IgD-negative memory B cell (primary cell): ENCODE measurements around the gene FBXO28. TPM values are rescaled to one million over a fixed set of nuclear protein-coding genes. Genes with fewer than 3 reads are reported as not detected.
"Not testable (repeated sequence)": the region's sequence is repeated elsewhere in the genome, so short reads cannot be mapped to it uniquely, and the experiment has no call there.

ENCODE experiments used
- H3K27ac Mint-ChIP-seq, 3 donors: one replicate each; pipeline ENCODE4 v1.8.0; 2020 to 2022; ENCODE audit warnings: mild to moderate bottlenecking in 3 of 3, mixed read lengths in 3 of 3, moderate library complexity in 1 of 3
- H3K27me3 Mint-ChIP-seq: one replicate; pipeline ENCODE4 v1.8.0; 2021; ENCODE audit warnings: mixed read lengths
- H3K36me3 Mint-ChIP-seq: one replicate; pipeline ENCODE4 v1.8.0; 2020; ENCODE audit warnings: mild to moderate bottlenecking, mixed read lengths
- H3K4me1 Mint-ChIP-seq, 3 donors: one replicate each; pipeline ENCODE4 v1.8.0; 2020 to 2022; ENCODE audit warnings: mixed read lengths in 3 of 3, mild to moderate bottlenecking in 1 of 3
- H3K4me3 Mint-ChIP-seq, 4 donors: one replicate each; pipeline ENCODE4 v1.8.0; 2020 to 2022; ENCODE audit warnings: mild to moderate bottlenecking in 4 of 4, mixed read lengths in 4 of 4, moderate library complexity in 3 of 4
- H3K9me3 Mint-ChIP-seq, 3 donors: one replicate each; pipeline ENCODE4 v1.8.0; 2020 to 2021; ENCODE audit warnings: mixed read lengths in 3 of 3, mild to moderate bottlenecking in 1 of 3
- polyA plus RNA-seq: library from polyadenylated mRNA; unstranded; fragments of 300-500 nt; fragmentation: Illumina TruSeq; gene quantifications from one replicate; pipeline ENCODE4 v1.2.3, GENCODE V29; 2021

FBXO28 gene
- 20.4 TPM for polyA plus RNA-seq

GRCh38 chr1:224113918-224114786, at the start of gene FBXO28:
Gene FBXO28, plus strand, starts transcription at chr1:224114111. Its CDS starts 19 bp downstream, at chr1:224114130.
- H3K9me3 Mint-ChIP-seq: no peaks in the 10 kb centered on the region
- peaks cover 15 to 27% (median 26%) of the 10 kb centered on the region in 3 donors for H3K4me1 Mint-ChIP-seq
- H3K36me3 Mint-ChIP-seq: no peaks in the 10 kb centered on the region
- H3K4me3 Mint-ChIP-seq: peak within 1 kb of the TSS; percentile 89 to 97 (median 95)
- peak within 1 kb of the TSS; percentile 85 to 96 (median 94) for H3K27ac Mint-ChIP-seq
- H3K27me3 Mint-ChIP-seq: no peaks in the 10 kb centered on the region

GRCh38 chr1:224064150-224064549, 49.8 kb upstream of the FBXO28 start:
- no peaks in the 10 kb centered on the region for H3K27me3 Mint-ChIP-seq
- H3K9me3 Mint-ChIP-seq: no peaks in the 10 kb centered on the region
- no peaks in the 10 kb centered on the region for H3K36me3 Mint-ChIP-seq
- H3K4me3 Mint-ChIP-seq: no peak overlapping the region
- H3K27ac Mint-ChIP-seq: peak overlapping the region in 1 of 3 donors; percentile 80
- peaks cover 0 to 4% (median 0%) of the 10 kb centered on the region in 3 donors for H3K4me1 Mint-ChIP-seq

- no peaks in the 10 kb centered on the region for H3K36me3 Mint-ChIP-seq
- peaks cover 3% of the 10 kb centered on the region for H3K27me3 Mint-ChIP-seq
- H3K27ac Mint-ChIP-seq: peak overlapping the region in 1 of 3 donors; percentile 79
- H3K4me1 Mint-ChIP-seq: peaks cover 0 to 4% (median 0%) of the 10 kb centered on the region in 3 donors
- no peaks in the 10 kb centered on the region for H3K9me3 Mint-ChIP-seq
- H3K4me3 Mint-ChIP-seq: no peak overlapping the region
Observed at GRCh38 chr1:224065455-224065854, 48.5 kb upstream of the FBXO28 start.

- Mint-ChIP-seq H3K36me3 (peaks cover 3% of the 10 kb centered on the region), H3K27me3 (peaks cover 9% of the 10 kb centered on the region), H3K27ac (no peak overlapping the region), H3K4me1 (peaks cover 0 to 4% (median 0%) of the 10 kb centered on the region in 3 donors), H3K4me3 (no peak overlapping the region), H3K9me3 (peaks cover 0 to under 1% (median 0%) of the 10 kb centered on the region in 3 donors)
Observed at GRCh38 chr1:224067207-224067606, 46.7 kb upstream of the FBXO28 start.

- Mint-ChIP-seq H3K9me3 (peaks cover 0 to 3% (median 0%) of the 10 kb centered on the region in 3 donors), H3K27ac (no peak overlapping the region), H3K4me1 (peaks cover 0 to 4% (median 0%) of the 10 kb centered on the region in 3 donors), H3K4me3 (no peak overlapping the region), H3K27me3 (peaks cover 15% of the 10 kb centered on the region), H3K36me3 (peaks cover 4% of the 10 kb centered on the region)
Observed at GRCh38 chr1:224067621-224068457, 46.1 kb upstream of the FBXO28 start.

- H3K4me3 Mint-ChIP-seq: no peak overlapping the region
- peaks cover 0 to 4% (median 0%) of the 10 kb centered on the region in 3 donors for H3K4me1 Mint-ChIP-seq
- H3K27ac Mint-ChIP-seq: no peak overlapping the region
- peaks cover 5% of the 10 kb centered on the region for H3K36me3 Mint-ChIP-seq
- H3K9me3 Mint-ChIP-seq: peaks cover 0 to 3% (median 0%) of the 10 kb centered on the region in 3 donors
- H3K27me3 Mint-ChIP-seq: peaks cover 15% of the 10 kb centered on the region
Observed at GRCh38 chr1:224068458-224069072, 45.3 kb upstream of the FBXO28 start.

- H3K27me3 Mint-ChIP-seq: peaks cover 15% of the 10 kb centered on the region
- H3K4me3 Mint-ChIP-seq: no peak overlapping the region
- H3K4me1 Mint-ChIP-seq: peaks cover 0 to 4% (median 0%) of the 10 kb centered on the region in 3 donors
- H3K9me3 Mint-ChIP-seq: peaks cover 0 to 3% (median 0%) of the 10 kb centered on the region in 3 donors
- H3K27ac Mint-ChIP-seq: no peak overlapping the region
- H3K36me3 Mint-ChIP-seq: peaks cover 5% of the 10 kb centered on the region
Observed at GRCh38 chr1:224069138-224069537, 44.8 kb upstream of the FBXO28 start.

- H3K9me3 Mint-ChIP-seq: peaks cover 0 to 3% (median 0%) of the 10 kb centered on the region in 3 donors
- peaks cover 5% of the 10 kb centered on the region for H3K36me3 Mint-ChIP-seq
- H3K4me3 Mint-ChIP-seq: no peak overlapping the region
- no peak overlapping the region for H3K27ac Mint-ChIP-seq
- H3K4me1 Mint-ChIP-seq: no peaks in the 10 kb centered on the region
- peaks cover 15% of the 10 kb centered on the region for H3K27me3 Mint-ChIP-seq
Observed at GRCh38 chr1:224070521-224070920, 43.4 kb upstream of the FBXO28 start.

GRCh38 chr1:224076407-224076806, 37.5 kb upstream of the FBXO28 start:
- Mint-ChIP-seq H3K27me3 (peaks cover 22% of the 10 kb centered on the region), H3K27ac (no peak overlapping the region), H3K36me3 (peaks cover 5% of the 10 kb centered on the region), H3K4me3 (no peak overlapping the region), H3K9me3 (peaks cover 0 to 3% (median 0%) of the 10 kb centered on the region in 3 donors), H3K4me1 (no peaks in the 10 kb centered on the region)

GRCh38 chr1:224079644-224080043, 34.3 kb upstream of the FBXO28 start:
- not testable (repeated sequence) for H3K4me3 Mint-ChIP-seq, H3K27ac Mint-ChIP-seq, H3K36me3 Mint-ChIP-seq, H3K9me3 Mint-ChIP-seq, H3K4me1 Mint-ChIP-seq
- peaks cover 12% of the 10 kb centered on the region for H3K27me3 Mint-ChIP-seq

GRCh38 chr1:224080115-224080774, 33.7 kb upstream of the FBXO28 start:
- H3K36me3 Mint-ChIP-seq: peaks cover 2% of the 10 kb centered on the region
- H3K4me1 Mint-ChIP-seq: no peaks in the 10 kb centered on the region
- no peak overlapping the region for H3K4me3 Mint-ChIP-seq
- H3K27ac Mint-ChIP-seq: no peak overlapping the region
- H3K9me3 Mint-ChIP-seq: no peaks in the 10 kb centered on the region
- H3K27me3 Mint-ChIP-seq: peaks cover 12% of the 10 kb centered on the region

GRCh38 chr1:224081604-224082003, 32.3 kb upstream of the FBXO28 start:
- H3K4me1 Mint-ChIP-seq: no peaks in the 10 kb centered on the region
- peaks cover 13% of the 10 kb centered on the region for H3K27me3 Mint-ChIP-seq
- no peak overlapping the region for H3K4me3 Mint-ChIP-seq
- peaks cover 2% of the 10 kb centered on the region for H3K36me3 Mint-ChIP-seq
- H3K9me3 Mint-ChIP-seq: no peaks in the 10 kb centered on the region
- H3K27ac Mint-ChIP-seq: no peak overlapping the region

GRCh38 chr1:224082146-224082545, 31.8 kb upstream of the FBXO28 start:
- no peaks in the 10 kb centered on the region for H3K4me1 Mint-ChIP-seq
- peaks cover 2% of the 10 kb centered on the region for H3K36me3 Mint-ChIP-seq
- no peaks in the 10 kb centered on the region for H3K9me3 Mint-ChIP-seq
- H3K27me3 Mint-ChIP-seq: peaks cover 8% of the 10 kb centered on the region
- H3K4me3 Mint-ChIP-seq: no peak overlapping the region
- H3K27ac Mint-ChIP-seq: no peak overlapping the region

GRCh38 chr1:224084867-224085266, 29.0 kb upstream of the FBXO28 start:
- Mint-ChIP-seq H3K27me3 (peaks cover 10% of the 10 kb centered on the region), H3K4me3 (no peak overlapping the region), H3K9me3 (no peaks in the 10 kb centered on the region), H3K36me3 (peaks cover 2% of the 10 kb centered on the region), H3K4me1 (no peaks in the 10 kb centered on the region), H3K27ac (no peak overlapping the region)
